PC-3 (cell line): ENCODE data around the gene EDN3. TPM values are rescaled to one million over a fixed set of nuclear protein-coding genes. Genes with fewer than 3 reads are reported as not detected.
"Not testable (repeated sequence)": the region's sequence is repeated elsewhere in the genome, so short reads cannot be mapped to it uniquely, and the experiment has no call there.

Source experiments
- ATAC-seq: fragments of 200-7000 bp; cut with Tn5 transposase; 2 replicates; pipeline ENCODE4 v1.9.1; 2020; ENCODE audit warnings: mild to moderate bottlenecking, moderate library complexity
- BruUV-seq: library from RNA; stranded (reverse); fragments of 400-500 nt; replicated peaks from 2 replicates; lab custom pipeline; 2021; lab: Mats Ljungman, UMichigan
- CTCF ChIA-PET: fragments of 300-600 bp; sonication (Branson Sonifier 250); formaldehyde crosslinking; loops from one replicate; lab custom pipeline; 2022; ENCODE audit warnings: antibody characterized with exemption; lab: Charles Lee
- POLR2A ChIA-PET: fragments of 300-600 bp; sonication (Branson Sonifier 250); formaldehyde crosslinking; loops from one replicate; lab custom pipeline; 2022; ENCODE audit warnings: antibody characterized with exemption; ENCODE audit not compliant: unreplicated experiment; lab: Charles Lee
- DNase-seq: peaks from one replicate; pipeline ENCODE4 v3.0.0-alpha.2; 2015
- H2AFZ ChIP-seq: fragments of 300-600 bp; sonication (generic); 2 replicates; pipeline ENCODE4 v1.6.0; 2016; ENCODE audit warnings: antibody characterized with exemption, low read length
- H3F3A ChIP-seq: fragments of 300-600 bp; sonication (generic); one replicate; pipeline ENCODE4 v1.6.0; 2017; ENCODE audit warnings: antibody characterized with exemption, low read length, control low read depth, mild to moderate bottlenecking; ENCODE audit not compliant: unreplicated experiment
- H3K27ac ChIP-seq: fragments of 300-600 bp; sonication (generic); 2 replicates; pipeline ENCODE4 v1.5.1; 2016; ENCODE audit warnings: mild to moderate bottlenecking, low read length
- H3K27me3 ChIP-seq: fragments of 300-600 bp; sonication (generic); 2 replicates; pipeline ENCODE4 v1.6.1; 2016; ENCODE audit warnings: low read length, mixed read lengths
- H3K36me3 ChIP-seq: fragments of 300-600 bp; sonication (generic); 2 replicates; pipeline ENCODE4 v1.6.1; 2016; ENCODE audit warnings: low read depth, mixed run types, low read length, mixed read lengths
- H3K4me1 ChIP-seq: fragments of 300-600 bp; sonication (generic); 2 replicates; pipeline ENCODE4 v1.5.1; 2016; ENCODE audit warnings: low read length; ENCODE audit not compliant: insufficient read depth
- H3K4me2 ChIP-seq: fragments of 300-600 bp; sonication (generic); 2 replicates; pipeline ENCODE4 v1.6.0; 2016; ENCODE audit warnings: low read length
- H3K4me3 ChIP-seq: fragments of 300-600 bp; sonication (generic); 2 replicates; pipeline ENCODE4 v1.5.1; 2016; ENCODE audit warnings: mild to moderate bottlenecking, low read length, mixed read lengths
- H3K79me2 ChIP-seq: fragments of 300-600 bp; sonication (generic); 2 replicates; pipeline ENCODE4 v1.6.1; 2017; ENCODE audit warnings: low read length, mixed read lengths
- H3K9ac ChIP-seq: fragments of 300-600 bp; sonication (generic); 2 replicates; pipeline ENCODE4 v1.6.0; 2016; ENCODE audit warnings: mild to moderate bottlenecking, low read length
- H3K9me2 ChIP-seq: fragments of 300-600 bp; sonication (generic); replicated peaks from 2 replicates; pipeline ENCODE4 v1.6.1; 2016; ENCODE audit warnings: mixed run types, low read length, mixed read lengths
- H3K9me3 ChIP-seq: fragments of 300-600 bp; sonication (generic); 2 replicates; pipeline ENCODE4 v1.6.1; 2016; ENCODE audit warnings: low read length, mixed read lengths
- H4K20me1 ChIP-seq: fragments of 300-600 bp; sonication (generic); 2 replicates; pipeline ENCODE4 v1.6.1; 2016; ENCODE audit warnings: low read length, mixed read lengths
- CTCF ChIP-seq: fragments of 300-600 bp; sonication (generic); conservative IDR thresholded peaks from 2 replicates; pipeline ENCODE4 v1.5.1; 2017; ENCODE audit warnings: antibody characterized with exemption, low read depth, mild to moderate bottlenecking, low read length
- EZH2 ChIP-seq: fragments of 300-600 bp; sonication (generic); IDR thresholded peaks from one replicate; pipeline ENCODE4 v1.6.1; 2017; ENCODE audit warnings: antibody characterized with exemption, mild to moderate bottlenecking, low read length; ENCODE audit not compliant: unreplicated experiment
- EZH2phosphoT487 ChIP-seq: fragments of 300-600 bp; sonication (generic); IDR thresholded peaks from 2 replicates; pipeline ENCODE4 v1.6.1; 2018; ENCODE audit warnings: mild to moderate bottlenecking, antibody characterized with exemption, low read length, borderline replicate concordance
- intact Hi-C: fragments of 100-400 bp; cut with micrococcal nuclease; formaldehyde crosslinking; loops from 2 replicates; pipeline ENCODE4 v1.9.0; 2023
- total RNA-seq: library from RNA; depleted of rRNA; stranded (reverse); fragments of >200 nt; gene quantifications from 2 replicates; pipeline ENCODE4 v1.2.3, GENCODE V29; 2014

EDN3 gene
- total RNA-seq, 1 experiment from 2014 or later: not detected

GRCh38 chr20:59354460-59354859 is 54.0 kb downstream of the EDN3 start:
- CTCF ChIA-PET: no interaction called here

GRCh38 chr20:59355242-59355641 is 54.8 kb downstream of the EDN3 start:
- ChIA-PET CTCF (no interaction called here), POLR2A (no interaction called here)
- intact Hi-C loops: no loop called here
- no peaks in the 10 kb centered on the region for H3K79me2 ChIP-seq
- H3K27me3 ChIP-seq: peaks cover 45% of the 10 kb centered on the region
- ATAC-seq: no peak
- H3F3A ChIP-seq: no peaks in the 10 kb centered on the region
- no peaks in the 10 kb centered on the region for H3K9me2 ChIP-seq
- no TSS peak for BruUV-seq
- H3K9me3 ChIP-seq: no peaks in the 10 kb centered on the region
- no peak for TF ChIP-seq EZH2phosphoT487
- no peak for TF ChIP-seq CTCF
- TF ChIP-seq EZH2: no peak
- no peak overlapping the region for H3K4me2 ChIP-seq
- no peak overlapping the region for H2AFZ ChIP-seq
- H3K27ac ChIP-seq: no peak overlapping the region
- H3K4me1 ChIP-seq: peaks cover 6% of the 10 kb centered on the region
- no peak overlapping the region for H3K4me3 ChIP-seq
- H3K36me3 ChIP-seq: no peaks in the 10 kb centered on the region
- H3K9ac ChIP-seq: no peak overlapping the region
- DNase-seq: no peak
- no peaks in the 10 kb centered on the region for H4K20me1 ChIP-seq

More at GRCh38 chr20:59354460-59354859, 54.0 kb downstream of the EDN3 start:
- Histone ChIP-seq H3K9ac (no peak overlapping the region), H3K27me3 (peaks cover 37% of the 10 kb centered on the region), H3F3A (no peaks in the 10 kb centered on the region), H3K9me3 (no peaks in the 10 kb centered on the region), H3K36me3 (no peaks in the 10 kb centered on the region), H3K4me1 (peaks cover 6% of the 10 kb centered on the region), H4K20me1 (no peaks in the 10 kb centered on the region), H3K4me3 (no peak overlapping the region), H2AFZ (no peak overlapping the region), H3K9me2 (no peaks in the 10 kb centered on the region), H3K27ac (no peak overlapping the region), H3K79me2 (no peaks in the 10 kb centered on the region), H3K4me2 (no peak overlapping the region)
- intact Hi-C loops: no loop called here
- ATAC-seq: no peak
- no peak for DNase-seq
- POLR2A ChIA-PET: no interaction called here
- TF ChIP-seq EZH2 (no peak), CTCF (no peak), EZH2phosphoT487 (no peak)
- BruUV-seq: no TSS peak

- ChIA-PET POLR2A (no interaction called here), CTCF (no interaction called here)
- no peak for TF ChIP-seq EZH2phosphoT487
- no peak for TF ChIP-seq EZH2
- TF ChIP-seq CTCF: no peak
- DNase-seq: no peak
- Histone ChIP-seq H3K27me3 (peaks cover 59% of the 10 kb centered on the region), H3F3A (no peaks in the 10 kb centered on the region), H3K27ac (no peak overlapping the region), H2AFZ (no peak overlapping the region), H3K4me1 (no peaks in the 10 kb centered on the region), H3K9me3 (no peaks in the 10 kb centered on the region), H3K9me2 (no peaks in the 10 kb centered on the region), H3K79me2 (no peaks in the 10 kb centered on the region), H3K9ac (no peak overlapping the region), H3K4me3 (no peak overlapping the region), H4K20me1 (no peaks in the 10 kb centered on the region), H3K4me2 (no peak overlapping the region), H3K36me3 (no peaks in the 10 kb centered on the region)
- no peak for ATAC-seq
- no TSS peak for BruUV-seq
- intact Hi-C loops: no loop called here
Measured at GRCh38 chr20:59356662-59357165, 56.3 kb downstream of the EDN3 start.

- H3K27me3 ChIP-seq: peaks cover 68% of the 10 kb centered on the region
- H3K9me2 ChIP-seq, DNase-seq, H3K79me2 ChIP-seq, BruUV-seq, H3K36me3 ChIP-seq, H2AFZ ChIP-seq, ATAC-seq, H3K9ac ChIP-seq, H3F3A ChIP-seq, H3K9me3 ChIP-seq, H3K4me3 ChIP-seq, intact Hi-C loops, H4K20me1 ChIP-seq, H3K4me2 ChIP-seq, CTCF ChIA-PET, POLR2A ChIA-PET, H3K4me1 ChIP-seq, H3K27ac ChIP-seq: not testable (repeated sequence)
Measured at GRCh38 chr20:59358793-59359192, 58.4 kb downstream of the EDN3 start.
